Activated CD8-positive, alpha-beta memory T cell treated with anti-CD3 and anti-CD28 coated beads, Interleukin-2, amount 50 U/mL, for 1 hour (primary cell): ENCODE measurements around the gene FOXC2.

Source experiments
- DNase-seq: peaks from one replicate; pipeline ENCODE4 v3.0.0-alpha.2; 2020; ENCODE audit errors: extremely low read depth

Gene FOXC2

GRCh38 chr16:86573646-86574508 is 7.2 kb downstream of the FOXC2 start:
- no peak for DNase-seq

DNA sequence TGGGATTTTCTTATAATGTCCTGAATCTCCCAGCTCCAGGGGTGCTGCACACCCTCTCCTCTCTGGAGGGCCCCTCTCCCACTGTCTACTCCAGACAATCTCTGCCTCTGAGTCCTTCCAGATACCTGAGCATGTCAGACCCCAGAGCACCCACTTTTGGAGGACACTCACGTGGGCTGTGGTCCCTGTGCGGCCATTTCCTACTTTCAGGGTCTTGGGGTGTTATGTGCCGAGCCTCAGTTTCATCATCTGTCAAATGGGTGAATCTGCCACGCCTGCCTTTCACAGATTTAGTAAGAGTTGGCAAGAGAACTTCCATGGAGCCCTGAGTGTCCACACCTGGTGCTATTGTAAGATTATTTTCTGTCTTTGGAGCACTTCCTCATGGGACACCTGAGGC is 8.0 kb downstream of the FOXC2 start:
- no peak for DNase-seq

DNA sequence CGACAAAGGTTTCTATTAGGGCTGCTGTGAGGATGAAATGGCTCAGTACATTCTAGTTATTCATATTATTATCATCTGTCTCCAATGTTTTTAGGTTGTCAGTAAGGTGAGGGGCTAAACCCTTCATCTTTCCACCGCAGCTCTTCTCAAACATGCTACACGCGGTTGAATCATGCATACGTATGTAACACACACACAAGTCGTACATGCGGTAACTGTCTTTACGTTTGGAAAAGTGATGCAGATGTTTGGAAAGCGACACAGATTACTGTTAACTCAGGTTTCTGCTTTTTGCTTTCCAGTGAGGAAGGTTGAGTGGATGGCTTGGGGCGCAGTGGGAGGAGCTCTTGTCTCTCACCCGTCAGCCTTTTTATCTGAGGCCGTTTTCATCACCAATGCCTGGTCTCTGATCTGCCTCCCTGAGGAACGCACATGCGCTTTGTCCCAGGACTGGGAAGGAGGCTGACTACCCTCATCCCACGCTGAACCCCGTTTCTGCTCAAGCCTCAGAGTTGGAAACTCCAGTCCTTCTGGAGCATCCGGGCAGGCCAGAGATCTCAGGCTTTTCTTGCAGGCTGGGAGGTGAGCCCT is 8.6 kb downstream of the FOXC2 start:
- no peak for DNase-seq

- DNase-seq = no peak
Observed at GRCh38 chr16:86575754-86576557, 9.3 kb downstream of the FOXC2 start.

DNA sequence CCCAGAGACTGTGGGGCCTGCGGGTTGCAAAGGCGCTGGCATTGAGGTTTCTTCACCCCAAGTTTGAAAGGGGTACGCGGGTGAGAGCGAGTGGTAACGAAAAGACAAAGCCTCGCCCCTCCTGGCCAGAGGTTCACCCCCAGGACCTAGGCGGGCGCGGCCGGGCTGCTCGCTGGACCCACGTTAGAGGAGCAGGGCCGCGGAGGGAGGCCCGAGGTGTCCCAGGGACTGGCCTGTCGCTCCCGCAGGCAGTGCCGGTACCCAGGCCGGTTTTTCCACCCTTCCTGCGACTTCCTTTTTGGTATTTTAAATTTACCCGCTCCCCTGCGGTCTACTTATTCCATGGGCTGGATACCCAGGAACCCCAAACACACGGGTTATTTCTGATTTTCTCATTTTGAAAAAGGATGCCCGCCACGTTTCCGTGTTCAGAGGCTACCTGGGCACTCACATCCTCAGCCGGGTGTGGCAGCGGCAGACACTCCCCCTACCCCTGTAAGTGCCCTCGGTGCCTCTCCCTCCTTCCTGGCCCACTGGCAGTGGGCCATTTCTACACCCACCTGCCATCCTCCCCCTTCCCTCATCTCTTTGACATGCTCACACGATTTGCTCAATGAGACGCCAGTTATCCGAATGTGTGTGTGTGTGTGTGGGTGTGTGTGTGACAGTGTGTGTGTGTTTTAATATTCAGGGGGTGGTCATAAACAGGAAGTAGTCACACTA is 10.1 kb downstream of the FOXC2 start:
- DNase-seq = no peak

GRCh38 chr16:86577314-86577971 is 10.8 kb downstream of the FOXC2 start:
- DNase-seq = no peak

DNA sequence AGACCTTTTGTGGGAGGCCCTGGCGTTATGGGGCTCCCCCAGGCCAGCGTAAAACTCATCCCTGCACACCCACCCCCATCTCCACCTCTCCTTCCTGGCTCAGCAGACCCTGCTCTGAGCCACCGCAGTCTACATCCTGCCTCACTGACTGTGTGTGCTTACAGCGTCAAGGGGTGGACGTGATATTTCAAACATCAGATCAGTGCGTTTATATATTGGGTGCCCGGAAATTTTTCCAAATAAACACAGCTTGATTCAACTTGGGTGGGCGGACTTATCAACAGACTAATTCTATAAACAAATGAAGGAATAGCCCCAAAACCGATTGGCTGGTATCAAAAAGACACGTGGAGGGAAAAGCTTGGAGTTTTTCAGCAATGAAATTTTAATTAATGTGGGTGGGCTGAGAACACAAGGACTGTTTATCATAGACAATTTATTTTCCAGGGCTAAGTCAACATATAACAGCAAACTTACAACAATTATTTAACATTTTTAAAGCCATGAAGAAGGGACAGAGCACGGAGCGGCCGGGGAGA is 11.5 kb downstream of the FOXC2 start, which contains the start of gene FOXL1:
FOXL1 (plus strand) TSS at position 489 of the 539 bp plus-strand sequence. CDS start 175 bp downstream, outside the sequence.
- no peak for DNase-seq

DNA sequence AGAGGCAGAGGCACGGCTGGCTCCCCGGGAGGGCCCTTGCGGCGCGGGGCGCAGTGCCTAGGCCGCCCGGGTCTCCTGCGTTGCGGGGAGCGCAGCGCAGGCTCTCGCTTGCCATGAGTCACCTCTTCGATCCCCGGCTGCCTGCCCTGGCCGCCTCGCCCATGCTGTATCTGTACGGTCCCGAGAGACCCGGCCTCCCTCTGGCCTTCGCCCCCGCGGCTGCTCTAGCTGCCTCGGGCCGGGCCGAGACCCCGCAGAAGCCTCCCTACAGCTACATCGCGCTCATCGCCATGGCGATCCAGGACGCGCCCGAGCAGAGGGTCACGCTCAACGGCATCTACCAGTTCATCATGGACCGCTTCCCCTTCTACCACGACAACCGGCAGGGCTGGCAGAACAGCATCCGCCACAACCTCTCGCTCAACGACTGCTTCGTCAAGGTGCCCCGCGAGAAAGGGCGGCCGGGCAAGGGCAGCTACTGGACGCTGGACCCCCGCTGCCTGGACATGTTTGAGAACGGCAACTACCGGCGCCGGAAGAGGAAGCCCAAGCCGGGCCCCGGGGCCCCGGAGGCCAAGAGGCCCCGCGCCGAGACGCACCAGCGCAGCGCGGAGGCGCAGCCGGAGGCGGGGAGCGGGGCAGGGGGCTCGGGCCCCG is 12.1 kb downstream of the FOXC2 start:
- DNase-seq = no peak

DNA sequence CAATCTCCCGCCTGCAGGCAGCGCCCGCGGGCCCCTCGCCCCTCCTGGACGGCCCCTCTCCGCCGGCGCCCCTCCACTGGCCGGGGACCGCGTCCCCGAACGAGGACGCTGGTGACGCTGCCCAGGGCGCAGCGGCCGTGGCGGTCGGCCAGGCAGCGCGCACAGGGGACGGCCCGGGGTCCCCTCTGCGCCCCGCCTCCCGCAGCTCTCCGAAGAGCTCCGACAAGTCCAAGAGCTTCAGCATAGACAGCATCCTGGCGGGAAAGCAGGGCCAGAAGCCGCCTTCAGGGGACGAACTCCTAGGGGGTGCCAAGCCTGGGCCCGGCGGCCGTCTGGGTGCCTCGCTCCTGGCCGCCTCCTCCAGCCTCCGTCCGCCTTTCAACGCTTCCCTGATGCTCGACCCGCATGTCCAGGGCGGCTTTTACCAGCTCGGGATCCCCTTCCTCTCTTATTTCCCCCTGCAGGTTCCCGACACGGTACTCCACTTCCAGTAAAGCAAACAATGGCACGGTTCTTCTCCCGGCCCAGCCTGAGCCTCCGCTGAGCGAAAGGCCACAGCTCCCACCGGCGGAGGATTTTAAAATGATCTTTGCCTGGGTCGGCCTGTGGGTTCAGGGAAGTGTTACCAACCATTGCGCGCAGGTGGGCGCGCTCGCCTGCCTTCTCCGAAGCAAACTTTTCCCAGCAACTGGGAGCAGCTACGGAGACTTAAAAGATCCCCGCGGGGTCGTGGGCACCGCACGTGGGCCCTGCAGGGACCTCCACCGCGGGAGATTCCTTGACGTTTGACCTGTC is 12.8 kb downstream of the FOXC2 start:
- DNase-seq = no peak

GRCh38 chr16:86580063-86580790 is 13.6 kb downstream of the FOXC2 start:
- no peak for DNase-seq

GRCh38 chr16:86580791-86581170 is 14.2 kb downstream of the FOXC2 start:
- DNase-seq = no peak

DNA sequence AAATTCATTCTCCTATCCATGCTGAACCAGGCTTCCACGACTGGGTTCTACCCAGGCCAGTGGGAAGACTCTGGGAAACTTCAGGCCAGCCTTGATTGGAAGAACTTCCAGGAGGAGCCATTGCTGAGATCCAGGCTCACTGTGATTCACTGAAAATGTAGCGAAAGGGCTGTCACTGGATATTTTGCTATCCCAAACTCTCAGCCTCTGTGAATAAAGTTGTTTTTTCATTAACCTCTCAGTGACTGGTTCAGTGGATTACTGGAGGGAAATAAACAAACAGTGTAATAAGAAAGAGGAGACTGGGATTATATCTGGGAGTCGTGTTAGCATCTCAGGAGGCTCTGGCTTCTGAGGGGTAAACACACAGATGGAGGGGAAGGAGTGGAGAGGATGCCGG is 14.8 kb downstream of the FOXC2 start:
- DNase-seq = no peak

DNA sequence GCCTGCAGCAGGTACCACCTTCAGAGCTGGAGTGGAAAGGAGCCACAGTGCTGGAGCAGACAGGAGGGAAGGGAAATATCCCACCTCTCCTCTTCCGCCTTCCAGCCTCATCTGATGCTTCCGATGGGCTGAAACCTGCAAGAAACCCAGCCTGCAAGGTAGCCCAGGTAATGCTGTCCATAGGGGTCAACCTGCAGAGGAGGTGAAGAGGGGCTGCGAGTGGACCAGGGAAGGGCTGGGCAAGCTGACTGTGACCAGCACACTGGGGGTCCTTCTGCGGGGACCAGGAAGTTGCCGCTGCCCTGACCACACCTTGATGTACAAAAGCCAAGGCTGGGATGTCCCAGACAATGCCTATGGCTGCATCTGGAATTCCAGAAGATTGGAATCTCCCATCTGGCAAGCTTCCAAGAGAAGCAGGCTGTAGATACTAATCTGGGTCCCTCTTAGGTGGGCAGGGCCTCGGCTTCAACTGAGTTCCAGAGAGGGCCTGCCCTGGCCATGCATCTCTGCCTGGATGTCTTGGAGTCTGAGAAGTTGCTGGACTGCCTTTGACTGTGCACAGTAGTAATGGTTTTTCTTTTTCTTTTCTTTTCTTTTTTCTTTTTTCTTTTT is 17.5 kb downstream of the FOXC2 start:
- no peak for DNase-seq

GRCh38 chr16:86584726-86585721 is 18.4 kb downstream of the FOXC2 start:
- DNase-seq = no peak

DNA sequence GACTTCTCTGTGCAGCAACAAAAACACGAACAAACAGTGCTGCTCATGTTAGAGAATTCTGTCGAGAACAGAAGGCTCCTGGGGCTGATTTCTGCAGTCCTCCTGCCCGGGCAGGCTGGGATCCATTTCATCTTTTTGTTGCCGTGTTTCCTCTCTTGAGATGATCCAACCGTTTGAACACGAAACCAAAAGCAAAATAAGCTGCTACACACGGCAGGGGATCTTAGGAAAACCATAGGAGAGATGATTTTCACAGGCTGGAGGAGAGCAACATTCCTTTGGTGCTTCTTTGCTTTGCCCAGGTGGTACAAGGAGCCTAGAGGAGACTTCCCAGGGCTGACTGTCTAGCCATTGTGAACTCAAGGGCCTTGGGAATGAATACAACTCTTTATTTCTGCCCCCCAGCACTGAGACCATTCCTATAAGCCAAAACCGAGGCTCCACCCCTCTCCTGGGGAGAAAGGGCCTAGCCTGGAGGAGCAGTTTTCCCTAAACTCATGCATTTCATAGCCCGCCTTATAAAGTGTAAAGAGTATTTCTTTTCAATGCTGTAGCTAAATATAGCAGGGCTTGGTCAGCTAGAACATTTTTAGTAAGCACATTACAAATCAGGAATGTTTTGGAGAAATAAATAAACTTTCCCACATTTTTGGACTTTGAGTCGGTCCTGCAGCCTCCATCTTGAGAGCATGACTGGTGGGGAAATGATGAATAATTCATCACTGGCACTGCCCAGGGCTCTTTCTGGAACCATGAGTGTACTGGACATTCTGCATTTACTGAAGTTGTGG is 19.4 kb downstream of the FOXC2 start:
- DNase-seq = no peak

DNA sequence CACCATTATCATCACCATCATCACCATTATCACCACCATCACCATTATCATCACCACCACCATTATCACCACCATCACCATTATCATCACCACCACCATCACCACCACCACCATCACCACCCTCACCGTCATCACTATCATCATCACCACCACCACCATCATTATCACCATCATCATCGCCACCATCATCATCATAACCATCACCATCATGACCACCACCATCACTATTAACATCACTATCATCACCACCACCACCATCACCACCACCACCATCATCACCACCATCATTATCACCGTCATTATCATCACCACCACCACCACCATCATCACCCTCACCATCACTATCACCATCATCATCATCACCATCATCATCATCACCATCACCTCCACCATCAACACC is 20.9 kb downstream of the FOXC2 start:
- DNase-seq = no peak
